HL-60 (cell line): ENCODE data around the gene TTC39B.

Source experiments
- DNase-seq, 2 experiments: peaks; one replicate each; pipeline ENCODE4 v3.0.0-alpha.2; 2010 to 2020; ENCODE audit warnings: low read depth in 1 of 2, low spot score in 1 of 2
- H3K27ac ChIP-seq: fragments of 250-450 bp; sonication (Bioruptor Pico); replicated peaks from 2 replicates; pipeline ENCODE4 v1.5.1; 2020; ENCODE audit warnings: mild to moderate bottlenecking, moderate library complexity
- H3K27me3 ChIP-seq: fragments of 250-450 bp; sonication (Bioruptor Pico); 2 replicates; pipeline ENCODE4 v1.5.1; 2021; ENCODE audit warnings: mild to moderate bottlenecking, moderate library complexity; ENCODE audit not compliant: insufficient read depth, poor library complexity, severe bottlenecking
- H3K4me3 ChIP-seq: replicated peaks from 2 replicates; pipeline ENCODE4 v1.5.1; 2011; ENCODE audit warnings: mild to moderate bottlenecking, control low read depth, low read length; ENCODE audit not compliant: insufficient read depth
- GABPA ChIP-seq: IDR thresholded peaks from 2 replicates; pipeline ENCODE4 v1.6.1; 2012; ENCODE audit warnings: low read depth
- POLR2AphosphoS5 ChIP-seq: IDR thresholded peaks from 2 replicates; pipeline ENCODE4 v1.6.1; 2012; ENCODE audit warnings: low read depth
- SPI1 ChIP-seq: IDR thresholded peaks from 2 replicates; pipeline ENCODE4 v1.6.1; 2012; ENCODE audit warnings: low read depth, mild to moderate bottlenecking, borderline replicate concordance
- TF ChIP-seq, protein P1 (sequence below): IDR thresholded peaks from one replicate; pipeline ENCODE4 v1.5.1; 2011; ENCODE audit warnings: low read length, control low read depth, inconsistent platforms; ENCODE audit not compliant: insufficient read depth
- TF ChIP-seq, protein P2 (sequence below): IDR thresholded peaks from 2 replicates; pipeline ENCODE4 v1.6.1; 2012; ENCODE audit warnings: low read depth; ENCODE audit not compliant: insufficient replicate concordance

Gene TTC39B

DNA sequence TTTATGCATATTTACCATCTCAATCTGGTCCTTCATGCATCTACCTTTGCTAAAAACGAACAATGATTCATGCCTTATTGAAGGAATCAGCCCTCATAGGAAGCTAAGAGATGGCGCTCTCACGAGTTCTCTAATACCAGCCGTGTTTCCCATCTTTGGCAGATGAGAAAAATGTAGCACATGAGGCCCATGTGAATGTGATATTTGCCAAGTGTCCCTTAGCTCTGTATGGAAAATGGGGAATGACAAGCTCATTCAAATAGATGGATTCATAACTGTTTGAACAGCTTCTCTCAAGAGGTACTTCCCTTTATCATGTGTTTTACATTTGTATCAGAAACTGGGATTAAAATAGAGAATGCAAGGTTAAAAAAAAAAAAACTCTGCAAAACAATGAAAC, 66.1 kb downstream of the TTC39B start:
- H3K27me3 ChIP-seq = no peaks in the 10 kb centered on the region
- TF ChIP-seq, protein P1, sequence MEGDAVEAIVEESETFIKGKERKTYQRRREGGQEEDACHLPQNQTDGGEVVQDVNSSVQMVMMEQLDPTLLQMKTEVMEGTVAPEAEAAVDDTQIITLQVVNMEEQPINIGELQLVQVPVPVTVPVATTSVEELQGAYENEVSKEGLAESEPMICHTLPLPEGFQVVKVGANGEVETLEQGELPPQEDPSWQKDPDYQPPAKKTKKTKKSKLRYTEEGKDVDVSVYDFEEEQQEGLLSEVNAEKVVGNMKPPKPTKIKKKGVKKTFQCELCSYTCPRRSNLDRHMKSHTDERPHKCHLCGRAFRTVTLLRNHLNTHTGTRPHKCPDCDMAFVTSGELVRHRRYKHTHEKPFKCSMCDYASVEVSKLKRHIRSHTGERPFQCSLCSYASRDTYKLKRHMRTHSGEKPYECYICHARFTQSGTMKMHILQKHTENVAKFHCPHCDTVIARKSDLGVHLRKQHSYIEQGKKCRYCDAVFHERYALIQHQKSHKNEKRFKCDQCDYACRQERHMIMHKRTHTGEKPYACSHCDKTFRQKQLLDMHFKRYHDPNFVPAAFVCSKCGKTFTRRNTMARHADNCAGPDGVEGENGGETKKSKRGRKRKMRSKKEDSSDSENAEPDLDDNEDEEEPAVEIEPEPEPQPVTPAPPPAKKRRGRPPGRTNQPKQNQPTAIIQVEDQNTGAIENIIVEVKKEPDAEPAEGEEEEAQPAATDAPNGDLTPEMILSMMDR = no peak
- TF ChIP-seq, protein P2, sequence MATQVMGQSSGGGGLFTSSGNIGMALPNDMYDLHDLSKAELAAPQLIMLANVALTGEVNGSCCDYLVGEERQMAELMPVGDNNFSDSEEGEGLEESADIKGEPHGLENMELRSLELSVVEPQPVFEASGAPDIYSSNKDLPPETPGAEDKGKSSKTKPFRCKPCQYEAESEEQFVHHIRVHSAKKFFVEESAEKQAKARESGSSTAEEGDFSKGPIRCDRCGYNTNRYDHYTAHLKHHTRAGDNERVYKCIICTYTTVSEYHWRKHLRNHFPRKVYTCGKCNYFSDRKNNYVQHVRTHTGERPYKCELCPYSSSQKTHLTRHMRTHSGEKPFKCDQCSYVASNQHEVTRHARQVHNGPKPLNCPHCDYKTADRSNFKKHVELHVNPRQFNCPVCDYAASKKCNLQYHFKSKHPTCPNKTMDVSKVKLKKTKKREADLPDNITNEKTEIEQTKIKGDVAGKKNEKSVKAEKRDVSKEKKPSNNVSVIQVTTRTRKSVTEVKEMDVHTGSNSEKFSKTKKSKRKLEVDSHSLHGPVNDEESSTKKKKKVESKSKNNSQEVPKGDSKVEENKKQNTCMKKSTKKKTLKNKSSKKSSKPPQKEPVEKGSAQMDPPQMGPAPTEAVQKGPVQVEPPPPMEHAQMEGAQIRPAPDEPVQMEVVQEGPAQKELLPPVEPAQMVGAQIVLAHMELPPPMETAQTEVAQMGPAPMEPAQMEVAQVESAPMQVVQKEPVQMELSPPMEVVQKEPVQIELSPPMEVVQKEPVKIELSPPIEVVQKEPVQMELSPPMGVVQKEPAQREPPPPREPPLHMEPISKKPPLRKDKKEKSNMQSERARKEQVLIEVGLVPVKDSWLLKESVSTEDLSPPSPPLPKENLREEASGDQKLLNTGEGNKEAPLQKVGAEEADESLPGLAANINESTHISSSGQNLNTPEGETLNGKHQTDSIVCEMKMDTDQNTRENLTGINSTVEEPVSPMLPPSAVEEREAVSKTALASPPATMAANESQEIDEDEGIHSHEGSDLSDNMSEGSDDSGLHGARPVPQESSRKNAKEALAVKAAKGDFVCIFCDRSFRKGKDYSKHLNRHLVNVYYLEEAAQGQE = no peak
- TF ChIP-seq SPI1 (no peak), GABPA (no peak), POLR2AphosphoS5 (no peak)
- DNase-seq = no peak
- no peak overlapping the region for H3K4me3 ChIP-seq
- H3K27ac ChIP-seq = no peak overlapping the region

DNA sequence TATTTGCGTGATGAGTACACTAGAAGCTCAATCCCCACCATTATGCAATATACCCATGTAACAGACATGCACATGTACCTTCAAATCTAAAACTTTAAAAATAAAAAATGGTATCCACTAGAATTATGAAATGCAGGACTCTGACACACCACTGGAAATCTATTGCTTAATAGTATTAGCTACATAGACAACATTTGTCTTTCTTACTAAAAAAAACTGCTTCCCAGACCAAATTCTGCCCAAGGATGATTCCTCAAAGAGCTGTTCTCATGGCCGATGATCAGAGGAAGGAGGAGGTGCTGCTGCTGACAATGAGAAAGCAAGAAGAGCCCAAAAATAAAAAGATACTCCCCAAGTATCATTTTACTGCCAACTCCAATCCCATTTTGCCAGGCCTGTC, 67.2 kb downstream of the TTC39B start:
- no peak overlapping the region for H3K27ac ChIP-seq
- no peaks in the 10 kb centered on the region for H3K27me3 ChIP-seq
- TF ChIP-seq, protein P1 = no peak
- no peak overlapping the region for H3K4me3 ChIP-seq
- no peak for DNase-seq

DNA sequence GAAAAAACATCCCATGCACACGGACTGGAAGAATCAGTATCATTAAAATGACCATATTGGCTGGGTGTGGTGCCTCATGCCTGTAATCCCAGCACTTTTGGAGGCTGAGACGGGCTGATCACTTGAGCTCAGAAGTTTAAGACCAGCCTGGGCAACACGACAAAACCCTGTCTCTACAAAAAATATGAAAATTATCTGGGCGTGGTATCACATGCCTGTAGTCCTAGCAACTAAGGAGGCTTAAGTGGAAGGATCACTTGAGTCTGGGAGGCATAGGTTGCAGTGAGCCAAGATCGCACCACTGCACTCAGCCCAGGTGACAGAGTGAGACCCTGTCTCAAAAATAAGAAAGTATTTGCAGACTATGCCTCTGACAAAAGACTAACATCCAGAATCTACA, 68.4 kb downstream of the TTC39B start:
- no peak for DNase-seq

More for the DNA sequence above, 68.4 kb downstream of the TTC39B start:
- no peaks in the 10 kb centered on the region for H3K27me3 ChIP-seq
- H3K27ac ChIP-seq = no peak overlapping the region
- H3K4me3 ChIP-seq = no peak overlapping the region
- TF ChIP-seq GABPA (no peak), SPI1 (no peak), POLR2AphosphoS5 (no peak)
- TF ChIP-seq, protein P2 = no peak
- TF ChIP-seq, protein P1 = no peak
